GM12878 (cell line): Measurements from ENCODE around the gene TRIM62. TPM values are rescaled to one million over a fixed set of nuclear protein-coding genes. Genes with fewer than 3 reads are reported as not detected.

Experiments
- ATAC-seq: fragments of 200-7000 bp; cut with Tn5 transposase; 3 replicates; pipeline ENCODE4 v1.9.1; 2020; ENCODE audit warnings: mild to moderate bottlenecking, moderate library complexity
- BruUV-seq: library from RNA; stranded (reverse); fragments of 400-500 nt; replicated peaks from 2 replicates; lab custom pipeline; 2021; lab: Mats Ljungman, UMichigan
- CTCF ChIA-PET: fragments of 300-600 bp; sonication (Branson Sonifier 250); formaldehyde crosslinking; extraction: SDS; loops from one replicate; lab custom pipeline; 2021; ENCODE audit warnings: inconsistent platforms; lab: Yijun Ruan, JAX
- POLR2A ChIA-PET: fragments of 350-600 bp; formaldehyde crosslinking; extraction: SDS; loops from one replicate; lab custom pipeline; 2021; ENCODE audit warnings: inconsistent platforms; lab: Charles Lee
- RAD21 ChIA-PET: fragments of 300-600 bp; sonication (Branson Sonifier 250); formaldehyde crosslinking; loops from one replicate; lab custom pipeline; 2023; ENCODE audit warnings: antibody characterized with exemption; ENCODE audit not compliant: unreplicated experiment; lab: Charles Lee
- SMC1A ChIA-PET: fragments of 300-600 bp; sonication (Branson Sonifier 250); formaldehyde crosslinking; loops from one replicate; lab custom pipeline; 2023; ENCODE audit not compliant: unreplicated experiment, uncharacterized antibody; lab: Charles Lee
- DNase-seq: peaks from one replicate; pipeline ENCODE4 v3.0.0-alpha.2; 2011; ENCODE audit warnings: low read depth, low spot score
- FAIRE-seq: peaks from 3 replicates; lab custom pipeline; 2011; peaks lifted over from hg19 to GRCh38; lab: Jason Lieb, UNC
- H2AFZ ChIP-seq: 2 replicates; pipeline ENCODE4 v1.6.0; 2011; ENCODE audit warnings: low read depth, low read length, control low read depth; ENCODE audit not compliant: control insufficient read depth
- H3K27ac ChIP-seq: 2 replicates; pipeline ENCODE4 v1.5.1; 2011; ENCODE audit warnings: control low read depth; ENCODE audit not compliant: control insufficient read depth, insufficient read depth
- H3K27me3 ChIP-seq, 2 experiments: replicated peaks in 1 of 2; 2 replicates each; pipeline versions ENCODE4 v1.6.0 to v1.6.1; 2011; ENCODE audit warnings: low read length in 1 of 2; ENCODE audit not compliant: control insufficient read depth in 2 of 2, insufficient read depth in 2 of 2
- H3K36me3 ChIP-seq, 2 experiments: 2 replicates each; pipeline ENCODE4 v1.5.1; 2011; ENCODE audit warnings: low read length in 1 of 2; ENCODE audit not compliant: control insufficient read depth in 2 of 2, insufficient read depth in 2 of 2
- H3K4me1 ChIP-seq: 2 replicates; pipeline ENCODE4 v1.6.1; 2011; ENCODE audit warnings: mild to moderate bottlenecking, low read length, moderate library complexity, mixed read lengths; ENCODE audit not compliant: control insufficient read depth, insufficient read depth
- H3K4me2 ChIP-seq: 2 replicates; pipeline ENCODE4 v1.6.0; 2011; ENCODE audit warnings: control low read depth; ENCODE audit not compliant: control insufficient read depth, insufficient read depth
- H3K4me3 ChIP-seq: fragments of 200-600 bp; sonication (generic); 2 replicates; pipeline ENCODE4 v1.5.1; 2016
- H3K79me2 ChIP-seq: 2 replicates; pipeline ENCODE4 v1.6.0; 2011; ENCODE audit warnings: low read length; ENCODE audit not compliant: control insufficient read depth, insufficient read depth
- H3K9ac ChIP-seq: 2 replicates; pipeline ENCODE4 v1.8.0; 2011; ENCODE audit warnings: low read length, control low read depth, mixed read lengths; ENCODE audit not compliant: control insufficient read depth, insufficient read depth
- H3K9me3 ChIP-seq: replicated peaks from 3 replicates; pipeline ENCODE4 v1.5.1; 2011; ENCODE audit warnings: mild to moderate bottlenecking, low read length; ENCODE audit not compliant: control insufficient read depth, insufficient read depth
- H4K20me1 ChIP-seq: 2 replicates; pipeline ENCODE4 v1.6.0; 2011; ENCODE audit not compliant: control insufficient read depth, insufficient read depth
- CBX5 ChIP-seq: sonication (generic); IDR thresholded peaks from 2 replicates; pipeline ENCODE4 v1.6.1; 2016; ENCODE audit warnings: low read depth, moderate library complexity, mild to moderate bottlenecking, inconsistent platforms
- CREB1 ChIP-seq: IDR thresholded peaks from 2 replicates; pipeline ENCODE4 v1.6.1; 2012; ENCODE audit warnings: low read depth, mild to moderate bottlenecking, inconsistent platforms
- JUND ChIP-seq: IDR thresholded peaks from 2 replicates; pipeline ENCODE4 v1.6.1; 2012; ENCODE audit warnings: low read depth, mild to moderate bottlenecking, low read length, improper control_type of control experiment, moderate library complexity
- KAT2A ChIP-seq: conservative IDR thresholded peaks from 2 replicates; pipeline ENCODE4 v1.6.1; 2011; ENCODE audit warnings: low read depth, low read length; ENCODE audit not compliant: control insufficient read depth
- MTA3 ChIP-seq: IDR thresholded peaks from 2 replicates; pipeline ENCODE4 v1.6.1; 2012; ENCODE audit warnings: low read length, inconsistent platforms, borderline replicate concordance
- NBN ChIP-seq: fragments of 450-650 bp; IDR thresholded peaks from 2 replicates; pipeline ENCODE4 v1.6.1; 2016
- NFXL1 ChIP-seq: fragments of 450-650 bp; IDR thresholded peaks from 2 replicates; pipeline ENCODE4 v1.6.1; 2017; ENCODE audit warnings: antibody characterized with exemption, mild to moderate bottlenecking, borderline replicate concordance
- NFYA ChIP-seq: IDR thresholded peaks from 2 replicates; pipeline ENCODE4 v1.6.1; 2011; ENCODE audit warnings: low read depth, mild to moderate bottlenecking, low read length, improper control_type of control experiment, borderline replicate concordance
- RB1 ChIP-seq: fragments of 450-650 bp; formaldehyde crosslinking; IDR thresholded peaks from 2 replicates; pipeline ENCODE4 v1.6.1; 2017; ENCODE audit warnings: mild to moderate bottlenecking, borderline replicate concordance
- RFX5 ChIP-seq: IDR thresholded peaks from 2 replicates; pipeline ENCODE4 v1.6.1; 2011; ENCODE audit warnings: low read depth, low read length, improper control_type of control experiment
- SREBF2 ChIP-seq: IDR thresholded peaks from 2 replicates; pipeline ENCODE4 v1.6.1; 2012; ENCODE audit warnings: mild to moderate bottlenecking, low read length
- TARDBP ChIP-seq: IDR thresholded peaks from 2 replicates; pipeline ENCODE4 v1.6.1; 2016; ENCODE audit warnings: borderline replicate concordance
- WGBS: methylation state at CpG from one replicate; pipeline ENCODE4 v1.1.6; 2016; ENCODE audit warnings: low lambda C conversion rate; ENCODE audit not compliant: insufficient replicate concordance, insufficient coverage; ENCODE audit errors: missing lambda C conversion rate; 5-methylcytosine and 5-hydroxymethylcytosine counted together
- in situ Hi-C: fragments of 300-500 bp; cut with MboI; formaldehyde crosslinking; loops from 9 replicates; pipeline ENCODE4 v1.14.3; 2018; ENCODE audit warnings: mixed read lengths
- intact Hi-C: fragments of 100-400 bp; cut with micrococcal nuclease; formaldehyde crosslinking; loops from one replicate; pipeline ENCODE4 v1.14.2; 2022; ENCODE audit not compliant: unreplicated experiment
- polyA plus RNA-seq, 11 experiments: library from polyadenylated mRNA; depleted of rRNA in 4 of 11; unstranded in 6 of 11; stranded (reverse) in 5 of 11; fragments of >200 nt; fragmentation: Nextera tagmentation in 4 of 11; fragmentation: Illumina TruSeq in 1 of 11; extraction: Ambion mirVana in 4 of 11; extraction: Trizol in 1 of 11; gene quantifications; 1 replicate in 1 of 11; 2 replicates in 10 of 11; pipeline versions ENCODE4 v1.2.1 to v1.2.3, GENCODE V29; 2011 to 2016; ENCODE audit warnings: inconsistent platforms in 2 of 11, missing spikeins in 2 of 11, low read depth in 1 of 11
- total RNA-seq, 4 experiments: library from RNA; depleted of rRNA in 3 of 4; stranded (reverse); fragments of >200 nt in 3 of 4; fragmentation: Illumina TruSeq in 1 of 4; extraction: Trizol in 1 of 4; gene quantifications; 2 replicates each; pipeline versions ENCODE4 v1.2.1 to v1.2.3, GENCODE V29; 2013 to 2021
- TF ChIP-seq, protein P1 (sequence below): IDR thresholded peaks from 2 replicates; pipeline ENCODE4 v1.6.1; 2012; ENCODE audit warnings: low read length, inconsistent platforms
- TF ChIP-seq, protein P2 (sequence below): IDR thresholded peaks from 2 replicates; pipeline ENCODE4 v1.6.1; 2011; ENCODE audit warnings: low read depth, mild to moderate bottlenecking, low read length, moderate library complexity, borderline replicate concordance; ENCODE audit errors: extremely low read depth
- TF ChIP-seq, protein P3 (sequence below): IDR thresholded peaks from 2 replicates; pipeline ENCODE4 v1.6.1; 2011; ENCODE audit warnings: mild to moderate bottlenecking, low read depth, low read length, moderate library complexity; ENCODE audit not compliant: insufficient replicate concordance
- TF ChIP-seq, protein P4 (sequence below): fragments of 450-650 bp; IDR thresholded peaks from 2 replicates; pipeline ENCODE4 v1.6.1; 2016; ENCODE audit warnings: mild to moderate bottlenecking

TRIM62 gene
- total and polyA plus RNA-seq, 10 of the 15 experiments (the other 5 are each of a cell fraction or from before 2014, with no cell fraction given) = 0.52 to 4.2 (median 1.9) TPM

DNA sequence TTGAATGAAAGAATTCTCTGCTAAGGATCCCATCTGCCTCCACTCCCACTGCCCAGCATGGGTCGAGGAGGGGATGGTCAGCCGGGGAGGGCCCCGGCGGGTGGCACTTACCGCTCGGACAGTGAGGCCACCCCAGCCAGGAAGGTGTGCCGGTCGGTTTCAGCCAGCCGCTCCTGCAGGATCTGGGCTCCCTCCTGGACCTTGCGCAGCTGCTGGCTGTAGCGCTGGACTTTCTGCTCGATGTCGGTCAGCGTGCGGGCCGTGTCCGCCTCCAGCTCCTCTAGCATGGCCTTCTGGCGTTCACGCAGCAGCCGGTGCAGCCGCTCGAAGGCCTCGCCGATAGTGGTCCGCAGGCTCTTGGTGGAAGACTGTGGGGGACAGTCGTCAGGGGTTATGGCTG lies 22.3 kb downstream of the TRIM62 start:
- Histone ChIP-seq H3K27ac (no peak overlapping the region), H3K9ac (no peak overlapping the region), H3K79me2 (no peaks in the 10 kb centered on the region), H3K4me1 (no peaks in the 10 kb centered on the region), H2AFZ (no peak overlapping the region), H3K4me2 (no peak overlapping the region), H4K20me1 (no peaks in the 10 kb centered on the region), H3K4me3 (no peak overlapping the region), H3K36me3 (no peaks in the 10 kb centered on the region; a peak in 1 of 4 replicates), H3K9me3 (no peaks in the 10 kb centered on the region), H3K27me3 (no peaks in the 10 kb centered on the region)
- ATAC-seq (no peak), DNase-seq (no peak), FAIRE-seq (no peak)
- TF ChIP-seq, protein P1, sequence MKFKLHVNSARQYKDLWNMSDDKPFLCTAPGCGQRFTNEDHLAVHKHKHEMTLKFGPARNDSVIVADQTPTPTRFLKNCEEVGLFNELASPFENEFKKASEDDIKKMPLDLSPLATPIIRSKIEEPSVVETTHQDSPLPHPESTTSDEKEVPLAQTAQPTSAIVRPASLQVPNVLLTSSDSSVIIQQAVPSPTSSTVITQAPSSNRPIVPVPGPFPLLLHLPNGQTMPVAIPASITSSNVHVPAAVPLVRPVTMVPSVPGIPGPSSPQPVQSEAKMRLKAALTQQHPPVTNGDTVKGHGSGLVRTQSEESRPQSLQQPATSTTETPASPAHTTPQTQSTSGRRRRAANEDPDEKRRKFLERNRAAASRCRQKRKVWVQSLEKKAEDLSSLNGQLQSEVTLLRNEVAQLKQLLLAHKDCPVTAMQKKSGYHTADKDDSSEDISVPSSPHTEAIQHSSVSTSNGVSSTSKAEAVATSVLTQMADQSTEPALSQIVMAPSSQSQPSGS = no peak
- TF ChIP-seq NFYA = no peak
- TF ChIP-seq RFX5 = no peak
- no peak for TF ChIP-seq KAT2A
- no peak for TF ChIP-seq RB1
- TF ChIP-seq NFXL1 = no peak
- TF ChIP-seq, protein P2, sequence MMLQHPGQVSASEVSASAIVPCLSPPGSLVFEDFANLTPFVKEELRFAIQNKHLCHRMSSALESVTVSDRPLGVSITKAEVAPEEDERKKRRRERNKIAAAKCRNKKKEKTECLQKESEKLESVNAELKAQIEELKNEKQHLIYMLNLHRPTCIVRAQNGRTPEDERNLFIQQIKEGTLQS = no peak
- TF ChIP-seq CBX5 = no peak
- TF ChIP-seq CREB1 = no peak
- no peak for TF ChIP-seq MTA3
- no peak for TF ChIP-seq TARDBP
- TF ChIP-seq, protein P3, sequence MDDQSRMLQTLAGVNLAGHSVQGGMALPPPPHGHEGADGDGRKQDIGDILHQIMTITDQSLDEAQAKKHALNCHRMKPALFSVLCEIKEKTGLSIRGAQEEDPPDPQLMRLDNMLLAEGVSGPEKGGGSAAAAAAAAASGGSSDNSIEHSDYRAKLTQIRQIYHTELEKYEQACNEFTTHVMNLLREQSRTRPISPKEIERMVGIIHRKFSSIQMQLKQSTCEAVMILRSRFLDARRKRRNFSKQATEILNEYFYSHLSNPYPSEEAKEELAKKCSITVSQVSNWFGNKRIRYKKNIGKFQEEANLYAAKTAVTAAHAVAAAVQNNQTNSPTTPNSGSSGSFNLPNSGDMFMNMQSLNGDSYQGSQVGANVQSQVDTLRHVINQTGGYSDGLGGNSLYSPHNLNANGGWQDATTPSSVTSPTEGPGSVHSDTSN = no peak
- TF ChIP-seq JUND = no peak
- TF ChIP-seq NBN = no peak
- TF ChIP-seq, protein P4, sequence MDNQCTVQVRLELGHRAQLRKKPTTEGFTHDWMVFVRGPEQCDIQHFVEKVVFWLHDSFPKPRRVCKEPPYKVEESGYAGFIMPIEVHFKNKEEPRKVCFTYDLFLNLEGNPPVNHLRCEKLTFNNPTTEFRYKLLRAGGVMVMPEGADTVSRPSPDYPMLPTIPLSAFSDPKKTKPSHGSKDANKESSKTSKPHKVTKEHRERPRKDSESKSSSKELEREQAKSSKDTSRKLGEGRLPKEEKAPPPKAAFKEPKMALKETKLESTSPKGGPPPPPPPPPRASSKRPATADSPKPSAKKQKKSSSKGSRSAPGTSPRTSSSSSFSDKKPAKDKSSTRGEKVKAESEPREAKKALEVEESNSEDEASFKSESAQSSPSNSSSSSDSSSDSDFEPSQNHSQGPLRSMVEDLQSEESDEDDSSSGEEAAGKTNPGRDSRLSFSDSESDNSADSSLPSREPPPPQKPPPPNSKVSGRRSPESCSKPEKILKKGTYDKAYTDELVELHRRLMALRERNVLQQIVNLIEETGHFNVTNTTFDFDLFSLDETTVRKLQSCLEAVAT = no peak
- TF ChIP-seq SREBF2 = no peak
- intact Hi-C loops = no loop called here
- CTCF ChIA-PET = no interaction called here
- RAD21 ChIA-PET = no interaction called here
- no TSS peak for BruUV-seq
- WGBS = 92% methylated on average over 26 of the region's 26 CpGs
- in situ Hi-C loops = no loop called here
- POLR2A ChIA-PET = no interaction called here
- SMC1A ChIA-PET = no interaction called here
